GM12801 (cell line): ENCODE measurements around the gene KCNK5.

Source experiments
- TF ChIP-seq, protein P1 (sequence below): IDR thresholded peaks from one replicate; pipeline ENCODE4 v1.5.1; 2011; ENCODE audit warnings: control low read depth; ENCODE audit not compliant: insufficient read length; ENCODE audit errors: extremely low read depth

KCNK5 gene

DNA sequence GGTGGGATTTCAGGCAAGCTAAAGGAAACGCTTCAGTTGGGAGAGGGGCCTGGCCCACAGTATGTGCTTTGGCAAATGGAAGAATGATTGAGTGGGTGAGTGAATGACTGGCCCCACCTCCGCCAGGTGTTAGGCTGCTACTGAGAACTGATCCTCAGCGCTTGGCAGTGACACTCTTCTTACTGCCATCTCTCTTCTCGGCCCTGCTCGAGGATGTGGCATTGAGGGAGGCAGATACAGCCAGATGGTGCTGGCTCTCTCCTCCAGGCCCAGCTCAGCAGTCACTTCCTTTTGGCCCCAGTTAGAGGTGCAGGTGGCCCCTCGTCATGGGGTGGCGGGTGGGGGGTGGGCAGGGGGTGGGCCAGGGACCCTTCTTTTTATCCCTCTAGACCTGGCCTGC lies 38.9 kb upstream of the KCNK5 start:
- TF ChIP-seq, protein P1, sequence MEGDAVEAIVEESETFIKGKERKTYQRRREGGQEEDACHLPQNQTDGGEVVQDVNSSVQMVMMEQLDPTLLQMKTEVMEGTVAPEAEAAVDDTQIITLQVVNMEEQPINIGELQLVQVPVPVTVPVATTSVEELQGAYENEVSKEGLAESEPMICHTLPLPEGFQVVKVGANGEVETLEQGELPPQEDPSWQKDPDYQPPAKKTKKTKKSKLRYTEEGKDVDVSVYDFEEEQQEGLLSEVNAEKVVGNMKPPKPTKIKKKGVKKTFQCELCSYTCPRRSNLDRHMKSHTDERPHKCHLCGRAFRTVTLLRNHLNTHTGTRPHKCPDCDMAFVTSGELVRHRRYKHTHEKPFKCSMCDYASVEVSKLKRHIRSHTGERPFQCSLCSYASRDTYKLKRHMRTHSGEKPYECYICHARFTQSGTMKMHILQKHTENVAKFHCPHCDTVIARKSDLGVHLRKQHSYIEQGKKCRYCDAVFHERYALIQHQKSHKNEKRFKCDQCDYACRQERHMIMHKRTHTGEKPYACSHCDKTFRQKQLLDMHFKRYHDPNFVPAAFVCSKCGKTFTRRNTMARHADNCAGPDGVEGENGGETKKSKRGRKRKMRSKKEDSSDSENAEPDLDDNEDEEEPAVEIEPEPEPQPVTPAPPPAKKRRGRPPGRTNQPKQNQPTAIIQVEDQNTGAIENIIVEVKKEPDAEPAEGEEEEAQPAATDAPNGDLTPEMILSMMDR, result no peak

DNA sequence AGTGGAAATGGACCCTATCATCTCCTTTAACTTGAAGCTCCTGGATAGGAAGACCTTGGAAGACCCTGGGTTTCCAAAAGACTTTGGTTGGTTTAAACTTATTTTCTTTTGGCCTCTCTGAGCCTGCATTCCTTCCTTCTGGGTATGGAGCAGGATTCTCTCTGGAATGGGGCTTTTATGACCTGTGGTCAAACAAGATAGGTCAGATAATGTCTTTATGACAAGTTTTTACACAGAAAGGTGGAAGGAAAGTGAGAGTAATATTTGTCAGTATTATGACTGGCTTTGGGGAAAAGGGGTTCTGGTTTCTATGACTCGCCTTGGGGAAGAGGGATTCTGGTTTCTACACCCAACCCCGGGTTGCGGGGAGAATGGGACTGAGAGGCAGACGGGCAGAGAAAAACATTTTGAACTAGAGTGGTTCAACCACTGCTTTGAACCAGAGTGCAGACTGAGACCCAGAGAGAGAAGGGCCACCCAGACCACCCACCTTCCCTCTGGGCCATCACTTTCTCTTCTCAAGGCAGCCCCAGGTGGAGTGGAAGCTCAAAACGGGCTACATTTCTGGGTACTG lies 37.6 kb upstream of the KCNK5 start:
- TF ChIP-seq, protein P1, result no peak

DNA sequence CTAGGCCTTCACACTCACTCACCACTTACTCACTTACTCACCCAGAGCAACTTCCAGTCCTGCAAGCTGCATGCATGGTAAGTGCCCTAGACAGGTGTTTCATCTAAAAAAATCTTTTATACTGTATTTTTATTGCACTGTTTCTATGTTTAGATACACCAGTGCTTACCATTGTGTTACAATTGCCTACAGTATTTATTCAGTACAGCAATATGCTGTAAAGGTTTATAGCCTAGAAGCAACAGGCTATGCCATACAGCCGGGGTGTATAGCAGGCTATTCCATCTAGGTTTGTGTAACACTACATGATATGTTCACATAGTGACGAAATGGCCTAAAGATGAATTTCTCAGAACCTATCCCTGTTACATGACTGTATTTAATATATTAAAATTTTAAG lies 37.1 kb upstream of the KCNK5 start:
- TF ChIP-seq, protein P1, result no peak

DNA sequence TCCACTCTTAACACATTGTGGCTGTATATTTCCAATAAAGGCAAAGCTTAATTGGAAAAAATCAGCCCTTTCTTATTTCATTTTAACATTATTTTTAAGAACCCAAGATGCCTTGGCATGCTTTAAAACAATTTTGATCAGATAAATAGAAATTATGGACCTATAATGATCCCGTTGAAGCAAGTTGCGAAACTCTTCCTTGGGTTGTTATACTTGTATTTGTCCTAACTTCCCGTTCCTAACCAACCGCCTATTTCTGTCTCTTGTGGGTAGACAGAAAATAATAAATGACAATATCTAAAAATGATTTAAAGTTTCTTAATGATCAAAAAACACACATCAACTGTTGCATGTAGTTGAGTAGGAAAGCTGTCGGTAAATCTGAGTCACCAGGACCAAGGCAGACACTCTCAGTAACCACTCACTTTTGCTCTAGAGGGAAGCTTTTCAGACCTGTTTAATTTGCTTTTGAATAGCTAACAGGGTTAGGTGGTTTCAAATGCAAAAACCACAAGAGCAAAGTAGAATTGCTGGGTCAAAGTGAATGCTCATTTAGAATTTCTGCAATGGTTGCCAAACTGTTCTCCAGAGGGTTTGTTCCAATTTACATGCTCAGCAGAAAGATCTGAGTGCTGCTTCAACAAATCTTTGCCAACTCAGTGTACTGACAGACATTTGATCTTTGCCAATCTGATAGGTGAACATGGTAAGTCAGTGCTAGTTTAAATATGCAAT lies 34.2 kb upstream of the KCNK5 start:
- TF ChIP-seq, protein P1, result no peak

DNA sequence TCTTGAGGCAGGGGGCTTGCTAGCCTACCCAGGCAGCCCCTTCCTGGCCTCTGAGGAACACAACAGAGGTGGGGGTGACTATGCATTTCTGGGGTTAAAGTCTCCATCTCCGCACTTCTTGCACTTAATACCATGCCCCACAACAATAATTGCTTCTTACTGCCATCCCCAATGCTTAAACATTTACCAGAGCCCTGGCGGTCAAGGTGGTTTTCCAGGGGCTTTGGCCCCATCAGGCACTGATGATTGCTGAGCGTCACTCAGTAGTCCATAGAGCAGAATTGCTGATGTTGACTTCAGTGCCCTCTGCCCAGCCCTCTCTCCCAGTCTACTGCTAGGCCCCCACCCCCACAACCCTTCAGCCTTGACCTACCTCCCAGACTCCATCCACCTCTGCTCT lies 32.5 kb upstream of the KCNK5 start:
- TF ChIP-seq, protein P1, result no peak

DNA sequence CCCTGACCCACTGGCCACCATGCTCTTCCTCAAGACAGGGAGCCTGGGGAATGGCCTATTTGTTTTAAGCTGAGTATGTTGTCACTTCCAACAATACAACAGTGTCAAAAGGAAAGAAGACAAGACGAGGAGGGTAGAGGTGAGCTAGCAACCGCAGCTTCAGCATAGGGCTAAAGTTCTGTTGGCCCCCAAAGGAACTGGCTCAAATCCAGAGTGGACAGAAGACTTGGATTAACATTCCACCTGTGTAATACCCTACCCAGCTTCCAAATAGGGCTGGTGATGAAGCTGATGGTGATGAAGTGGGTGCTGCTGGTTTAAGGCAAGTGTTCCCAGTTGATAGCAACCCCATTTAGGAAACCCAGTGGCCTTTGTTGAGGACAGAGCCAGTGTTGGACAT lies 31.7 kb upstream of the KCNK5 start:
- TF ChIP-seq, protein P1, result no peak

DNA sequence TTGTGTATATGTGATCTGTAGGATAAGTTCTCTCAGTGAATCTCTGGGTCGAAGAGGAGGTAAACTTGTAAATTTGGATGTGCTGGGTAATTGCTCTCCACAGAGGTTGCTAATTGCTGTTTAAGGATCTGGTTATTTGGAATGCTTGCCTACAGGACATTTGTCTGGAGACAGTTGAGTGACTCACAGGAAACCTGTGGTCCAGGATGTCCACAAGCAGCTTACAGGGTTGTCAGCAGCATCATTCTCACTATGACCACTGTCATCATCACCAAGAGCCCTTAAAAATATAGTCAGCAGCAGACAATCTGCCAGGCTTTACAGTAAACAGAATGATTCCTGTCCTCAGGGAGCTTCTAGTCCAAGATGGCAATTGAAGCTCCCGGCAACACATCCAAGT lies 31.2 kb upstream of the KCNK5 start:
- TF ChIP-seq, protein P1, result no peak
